Glomerular endothelial cell (primary cell): ENCODE data around the gene GREM2. TPM values are rescaled to one million over a fixed set of nuclear protein-coding genes. Genes with fewer than 3 reads are reported as not detected.

Source experiments
- DNase-seq: peaks from one replicate; pipeline ENCODE4 v3.0.0-alpha.2; 2011; ENCODE audit warnings: low read depth, low spot score; ENCODE audit errors: extremely low read depth
- total RNA-seq: library from RNA; depleted of rRNA; stranded (reverse); fragments of >200 nt; gene quantifications from 2 replicates; pipeline ENCODE4 v1.2.3, GENCODE V29; 2015

Gene GREM2
- not detected in 2 replicates for total RNA-seq

- no peak for DNase-seq
Observed at GRCh38 chr1:240611619-240612480, at the start of gene GREM2. Gene GREM2 (minus strand): TSS chr1:240612155. CDS start chr1:240493475, 118,680 bp downstream.

DNA sequence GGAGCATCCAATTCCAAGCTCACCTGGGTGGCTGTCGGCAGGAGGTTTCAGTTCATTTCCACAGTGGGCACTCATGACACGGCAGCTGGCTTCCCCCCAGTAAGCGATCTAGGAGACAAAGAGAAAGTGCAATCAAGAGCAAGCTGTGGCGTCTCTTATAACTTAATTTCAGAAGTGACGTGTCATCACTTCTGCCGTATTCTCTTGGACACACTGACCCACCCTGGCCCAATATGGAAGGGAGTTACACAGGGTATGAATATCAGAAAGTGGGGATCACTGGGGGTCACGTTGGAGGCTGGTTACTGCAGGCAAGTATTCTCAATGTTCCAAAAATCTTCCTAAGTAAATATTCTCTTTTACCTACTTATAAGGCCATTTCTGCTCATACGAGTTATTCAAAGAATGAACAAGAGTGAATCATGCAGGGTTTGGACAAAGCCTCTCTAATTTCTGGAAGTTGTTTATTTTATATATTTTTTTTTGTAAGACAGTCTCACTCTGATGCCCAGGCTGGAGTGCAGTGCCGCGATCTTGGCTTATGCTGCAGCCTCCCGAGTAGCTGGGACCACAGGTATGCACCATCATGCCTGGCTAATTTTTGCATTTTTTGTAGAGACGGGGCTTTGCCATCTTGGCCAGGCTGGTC is 46.5 kb upstream of the GREM2 start:
- DNase-seq, result no peak

GRCh38 chr1:240656531-240656930 is 44.6 kb upstream of the GREM2 start:
- DNase-seq, result no peak

DNA sequence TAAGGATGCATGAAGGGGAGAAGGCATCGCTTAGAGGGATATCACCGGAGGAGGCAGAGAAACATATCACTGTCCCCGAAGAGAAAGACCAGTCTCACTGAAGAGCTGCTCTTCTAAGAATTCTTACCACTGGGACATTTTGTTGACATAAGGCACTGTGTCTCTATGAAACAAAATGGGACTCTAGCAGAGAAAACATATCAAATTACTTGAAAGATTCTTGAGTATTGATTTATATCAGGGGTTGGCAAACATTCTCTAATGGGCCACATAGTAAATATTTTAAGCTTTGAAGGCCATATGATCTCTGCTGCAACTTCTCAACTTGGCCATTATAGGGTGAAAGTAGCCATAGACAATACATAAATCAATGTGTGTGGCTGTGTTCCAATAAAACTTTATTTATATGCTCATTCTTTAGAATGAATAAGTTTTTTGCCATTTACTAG is 41.0 kb upstream of the GREM2 start:
- DNase-seq, result no peak

DNA sequence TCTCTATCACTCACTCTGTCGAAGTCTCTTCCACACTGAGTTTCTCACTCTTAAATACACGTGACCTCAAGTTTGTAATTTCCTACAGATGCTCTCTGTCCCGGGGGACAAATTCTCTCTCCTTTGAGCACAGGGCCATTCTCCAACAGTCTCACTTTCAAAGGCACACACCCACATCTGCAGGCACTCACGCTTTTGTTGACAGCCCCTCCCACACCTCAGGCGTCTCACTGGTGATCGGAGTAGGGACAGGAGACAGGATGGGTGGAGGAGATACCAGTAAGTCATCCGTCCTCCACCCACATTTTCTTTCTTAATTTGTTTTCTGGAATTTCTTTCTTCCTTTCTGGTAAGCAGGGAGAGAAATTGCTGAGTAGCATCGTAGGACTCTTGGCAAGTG is 40.6 kb upstream of the GREM2 start:
- no peak for DNase-seq

- no peak for DNase-seq
Observed at GRCh38 chr1:240650877-240651276, 38.9 kb upstream of the GREM2 start.

DNA sequence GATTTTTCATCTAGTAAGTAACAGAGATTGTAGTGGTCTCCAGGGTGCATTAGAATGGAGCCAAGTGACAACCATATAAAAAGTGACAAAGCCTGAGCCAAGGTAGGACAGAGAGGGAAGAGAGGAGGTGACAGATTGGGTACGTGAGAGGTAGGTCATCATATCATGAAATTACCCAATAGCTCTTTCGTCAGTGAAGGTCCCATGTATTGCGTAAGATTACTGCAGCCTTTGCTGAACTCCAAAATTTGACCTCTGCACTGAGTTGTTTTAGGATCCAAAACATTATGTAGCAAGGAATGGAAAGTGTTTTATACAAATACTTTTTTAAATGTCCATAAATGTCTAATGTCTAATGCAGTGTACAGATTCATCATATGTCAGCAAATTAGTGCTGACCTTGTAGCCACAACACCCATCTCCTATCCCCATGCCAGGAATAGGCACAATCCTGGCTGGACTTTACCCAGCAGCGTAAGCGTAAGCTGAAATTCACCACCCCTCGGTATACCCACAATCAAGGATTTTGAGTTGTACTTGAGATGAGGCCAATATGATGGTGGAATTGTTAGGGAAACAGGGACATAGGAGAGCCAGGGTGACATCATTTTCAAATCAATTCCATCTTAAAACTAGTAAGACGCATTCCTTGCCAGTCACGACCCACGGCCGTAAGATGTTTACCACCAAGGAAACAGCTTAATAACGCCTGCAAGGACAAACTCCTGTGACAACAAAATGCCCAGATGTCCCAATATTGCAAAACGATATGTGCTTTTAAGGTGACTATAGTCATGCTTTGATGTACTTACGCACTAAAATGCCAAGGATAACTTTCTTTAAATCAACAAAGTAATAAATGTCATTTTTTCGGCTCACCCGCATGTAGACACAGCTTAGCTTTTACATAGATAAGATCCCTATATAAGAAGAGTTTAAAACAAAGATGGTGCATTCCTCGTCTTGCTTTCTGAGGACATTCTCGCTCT is 38.1 kb upstream of the GREM2 start:
- DNase-seq, result no peak

DNA sequence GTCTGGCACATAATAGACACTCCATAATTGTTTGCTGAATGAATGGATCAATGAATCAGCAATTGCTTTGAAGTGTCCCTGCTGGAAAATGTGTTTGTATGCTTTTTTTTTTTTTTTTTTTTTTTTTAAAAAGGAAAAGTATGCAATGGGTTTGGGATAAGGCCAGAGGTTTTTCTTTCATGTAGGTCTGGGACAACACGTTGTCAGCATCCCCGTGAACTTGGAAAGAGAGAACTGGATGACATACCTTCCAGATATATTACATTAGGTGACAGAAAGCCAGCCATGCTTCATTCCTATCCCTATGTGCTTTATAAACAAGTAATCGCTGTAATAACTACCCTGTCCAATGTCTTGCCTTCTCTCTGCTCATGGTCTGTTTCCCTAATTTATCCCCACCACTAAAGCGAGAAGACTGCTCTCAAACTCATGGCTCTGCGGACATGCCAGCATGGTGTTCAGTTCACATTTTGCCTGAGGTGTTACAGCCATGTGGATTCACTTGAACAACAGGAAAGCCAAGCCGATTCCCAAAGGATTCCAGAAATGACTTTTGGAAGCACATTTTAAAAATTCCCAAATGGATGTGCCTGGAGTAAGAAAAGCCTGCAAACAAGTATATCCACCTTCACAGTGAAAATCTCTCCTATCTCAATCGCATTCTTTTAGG is 34.8 kb upstream of the GREM2 start:
- no peak for DNase-seq

GRCh38 chr1:240644732-240645131 is 32.8 kb upstream of the GREM2 start:
- no peak for DNase-seq

GRCh38 chr1:240635466-240636256 is 23.7 kb upstream of the GREM2 start:
- no peak for DNase-seq

GRCh38 chr1:240630409-240630808 is 18.5 kb upstream of the GREM2 start:
- DNase-seq, result no peak

DNA sequence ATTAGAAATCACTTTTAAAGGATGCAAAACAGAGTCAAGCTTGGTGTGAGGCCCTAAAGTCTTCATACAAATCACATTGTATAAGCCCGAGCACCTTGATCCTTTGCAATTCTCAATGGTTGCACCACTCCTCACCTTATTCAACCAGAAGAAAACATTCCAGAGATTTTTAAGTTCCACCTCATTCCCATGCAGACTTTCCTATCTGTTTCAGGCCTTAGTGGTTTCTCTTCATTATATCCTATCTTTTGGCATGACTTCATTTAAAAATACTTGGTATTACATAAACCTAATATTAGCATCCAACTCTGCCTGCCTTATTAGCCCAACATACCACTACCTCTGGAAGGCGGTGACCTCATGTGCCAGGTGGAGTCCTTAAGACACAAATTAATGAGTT is 9.3 kb upstream of the GREM2 start:
- no peak for DNase-seq

DNA sequence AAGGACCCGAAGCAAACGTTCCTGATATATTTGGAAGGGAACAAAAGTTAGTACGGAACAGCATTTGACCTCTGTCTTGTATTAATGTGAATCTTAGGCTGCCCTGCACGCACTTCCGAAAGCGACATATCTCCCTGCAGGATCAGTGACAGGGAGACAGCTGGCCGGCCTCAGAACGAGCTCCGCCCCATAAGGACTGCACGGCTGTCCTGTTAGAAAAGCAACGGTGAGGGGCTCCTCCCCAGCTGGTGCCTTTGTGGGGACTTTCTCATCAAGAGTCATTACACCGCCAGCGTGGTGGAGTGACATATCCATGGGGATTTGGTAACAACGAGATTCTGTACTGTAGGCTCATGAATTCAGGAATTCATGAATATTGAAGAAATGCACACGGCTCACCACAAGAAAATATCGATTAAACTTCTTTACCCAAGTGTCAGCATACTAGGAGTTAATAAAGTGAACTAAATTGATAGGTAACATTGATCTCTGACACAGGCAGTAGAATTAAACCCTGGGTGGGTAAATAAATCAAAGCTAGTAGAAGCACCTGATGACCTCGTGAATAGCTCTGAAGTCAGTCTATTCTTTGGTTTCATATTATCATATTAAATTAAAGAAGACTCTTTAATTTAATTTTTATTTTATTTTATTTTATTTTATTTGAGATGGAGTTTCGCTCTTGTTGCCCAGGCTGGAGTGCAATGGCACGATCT is 8.1 kb upstream of the GREM2 start:
- no peak for DNase-seq

- no peak for DNase-seq
Observed at GRCh38 chr1:240619357-240619756, 7.4 kb upstream of the GREM2 start.

DNA sequence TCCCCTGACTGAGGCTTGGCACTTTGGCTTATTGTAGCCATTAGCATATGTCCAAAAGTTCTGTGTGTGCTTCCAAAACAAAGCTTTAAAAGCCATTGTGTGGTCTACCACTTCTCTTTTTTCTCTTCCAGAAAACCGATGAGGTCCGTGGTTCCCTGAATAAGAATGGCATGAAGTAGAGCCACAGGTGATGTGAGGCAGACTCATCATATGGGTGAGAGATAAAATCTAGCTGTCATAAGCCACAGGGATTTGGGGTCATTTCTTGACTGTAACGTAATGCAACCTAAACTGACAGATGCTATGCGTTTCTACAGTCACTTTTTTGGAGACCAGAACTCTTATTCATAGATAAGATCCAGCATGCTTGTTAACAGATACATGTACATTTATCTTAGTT is 7.0 kb upstream of the GREM2 start:
- no peak for DNase-seq

DNA sequence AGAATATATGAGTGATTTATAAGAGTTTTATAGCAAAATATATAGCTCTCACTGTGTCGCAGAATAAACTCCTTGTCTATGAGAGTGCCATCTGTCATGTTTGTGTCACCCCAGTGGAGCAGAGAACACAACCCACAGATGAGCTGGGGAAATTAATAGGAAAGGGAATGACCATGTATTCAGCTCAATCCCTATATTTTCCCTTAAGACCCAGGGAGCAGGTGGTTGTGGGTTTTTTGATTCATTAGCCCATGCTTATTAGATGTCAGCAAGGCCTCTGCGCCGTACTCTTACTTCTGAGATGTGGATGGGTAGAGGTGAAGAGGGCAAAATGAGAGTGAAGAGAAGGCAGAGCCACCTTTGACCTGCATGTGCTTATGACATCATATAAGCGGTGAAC is 4.1 kb upstream of the GREM2 start:
- no peak for DNase-seq

GRCh38 chr1:240613356-240614142 is 1.6 kb upstream of the GREM2 start:
- no peak for DNase-seq

DNA sequence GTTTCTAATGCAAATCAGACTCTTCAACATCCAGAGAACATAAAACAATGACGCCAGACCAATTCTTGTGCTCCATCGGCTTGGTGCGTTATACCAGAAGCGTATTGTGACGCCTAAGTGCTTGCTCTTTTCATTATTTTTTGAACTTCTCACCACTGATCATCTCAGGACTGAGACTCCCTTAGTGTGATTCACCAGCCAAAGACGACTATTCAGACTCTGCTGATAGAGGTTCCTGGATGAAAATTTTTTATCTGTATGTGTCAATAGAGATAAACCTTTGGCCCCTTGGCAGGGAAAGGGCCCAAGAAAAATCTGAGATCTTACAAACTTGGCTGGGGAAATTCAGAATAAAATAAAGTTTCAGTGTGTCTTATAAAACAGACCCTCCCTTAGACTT is 856 bp upstream of the GREM2 start:
- DNase-seq, result no peak
